IMR-90 (cell line): ENCODE results near the gene ORC2. TPM values are rescaled to one million over a fixed set of nuclear protein-coding genes. Genes with fewer than 3 reads are reported as not detected.
A peak's percentile ranks its signal among the peaks of the same experiment; 100 is the strongest.

Experiments used
- ATAC-seq: fragments of 200-7000 bp; cut with Tn5 transposase; 2 replicates; pipeline ENCODE4 v1.9.1; 2020; ENCODE audit warnings: low read depth, mild to moderate bottlenecking, moderate library complexity
- BruUV-seq: library from RNA; stranded (reverse); fragments of 400-500 nt; replicated peaks from 2 replicates; lab custom pipeline; 2021; lab: Mats Ljungman, UMichigan
- CTCF ChIA-PET: fragments of 300-600 bp; formaldehyde crosslinking; extraction: SDS; loops from one replicate; lab custom pipeline; 2021; ENCODE audit warnings: antibody characterized with exemption; lab: Yijun Ruan, JAX
- POLR2A ChIA-PET: fragments of 300-600 bp; sonication (Branson Sonifier 250); formaldehyde crosslinking; loops from one replicate; lab custom pipeline; 2022; ENCODE audit warnings: antibody characterized with exemption; ENCODE audit not compliant: unreplicated experiment; lab: Charles Lee
- DNase-seq: peaks from one replicate; pipeline ENCODE4 v3.0.0; 2013
- H2AFZ ChIP-seq: replicated peaks from 2 replicates; pipeline ENCODE3; 2013; ENCODE audit warnings: low read length, mild to moderate bottlenecking; ENCODE audit not compliant: poor library complexity
- H2AK5ac ChIP-seq: 2 replicates; pipeline ENCODE4 v1.6.1; 2013; ENCODE audit warnings: low read depth, low read length, inconsistent platforms
- H2AK9ac ChIP-seq: replicated peaks from 2 replicates; pipeline ENCODE3; 2013; ENCODE audit warnings: mild to moderate bottlenecking, low read depth, low read length, moderate library complexity; ENCODE audit not compliant: poor library complexity
- H2BK120ac ChIP-seq: 2 replicates; pipeline ENCODE4 v1.6.1; 2013; ENCODE audit warnings: low read depth, low read length, inconsistent platforms
- H2BK15ac ChIP-seq: 3 replicates; pipeline ENCODE4 v1.6.1; 2013; ENCODE audit warnings: low read depth, low read length, inconsistent platforms
- H2BK20ac ChIP-seq: 2 replicates; pipeline ENCODE4 v1.6.1; 2013; ENCODE audit warnings: low read depth, mild to moderate bottlenecking, inconsistent platforms, low read length, moderate library complexity
- H2BK5ac ChIP-seq: 2 replicates; pipeline ENCODE4 v1.6.1; 2013; ENCODE audit warnings: mild to moderate bottlenecking, low read depth, low read length, inconsistent platforms; ENCODE audit not compliant: poor library complexity, severe bottlenecking
- H3K14ac ChIP-seq: replicated peaks from 2 replicates; pipeline ENCODE4 v1.6.1; 2013; ENCODE audit warnings: low read depth, low read length, inconsistent platforms
- H3K18ac ChIP-seq: 2 replicates; pipeline ENCODE4 v1.6.1; 2013; ENCODE audit warnings: low read depth, low read length, control low read depth
- H3K23ac ChIP-seq: 2 replicates; pipeline ENCODE4 v1.6.1; 2013; ENCODE audit warnings: low read depth, low read length, inconsistent platforms
- H3K27ac ChIP-seq: 2 replicates; pipeline ENCODE4 v1.5.1; 2013; ENCODE audit warnings: mild to moderate bottlenecking, control low read depth, low read length; ENCODE audit not compliant: insufficient read depth
- H3K27me3 ChIP-seq: 2 replicates; pipeline ENCODE4 v1.6.1; 2013; ENCODE audit warnings: low read length; ENCODE audit not compliant: control insufficient read depth, insufficient read depth
- H3K36me3 ChIP-seq: 2 replicates; pipeline ENCODE4 v1.6.1; 2013; ENCODE audit warnings: low read length, mixed read lengths; ENCODE audit not compliant: control insufficient read depth, insufficient read depth
- H3K4ac ChIP-seq: 2 replicates; pipeline ENCODE4 v1.6.1; 2013; ENCODE audit warnings: low read depth, low read length, inconsistent platforms
- H3K4me1 ChIP-seq: 2 replicates; pipeline ENCODE4 v1.6.1; 2013; ENCODE audit warnings: low read length, mixed read lengths; ENCODE audit not compliant: control insufficient read depth, insufficient read depth
- H3K4me2 ChIP-seq: 2 replicates; pipeline ENCODE4 v1.6.1; 2013; ENCODE audit warnings: low read depth, mild to moderate bottlenecking, control low read depth, low read length, moderate library complexity
- H3K4me3 ChIP-seq: 2 replicates; pipeline ENCODE4 v1.5.1; 2013; ENCODE audit warnings: low read depth, mild to moderate bottlenecking, control low read depth, low read length, moderate library complexity; ENCODE audit not compliant: insufficient read depth
- H3K56ac ChIP-seq: 2 replicates; pipeline ENCODE4 v1.6.1; 2013; ENCODE audit warnings: low read length, inconsistent platforms; ENCODE audit not compliant: insufficient read depth; ENCODE audit errors: extremely low read depth
- H3K79me1 ChIP-seq, 2 experiments: 2 replicates each; pipeline ENCODE4 v1.6.1; 2013; ENCODE audit warnings: low read length in 2 of 2, inconsistent platforms in 1 of 2, low read depth in 1 of 2
- H3K9ac ChIP-seq: 2 replicates; pipeline ENCODE4 v1.6.1; 2013; ENCODE audit warnings: low read depth, low read length, control low read depth
- H3K9me1 ChIP-seq: 2 replicates; pipeline ENCODE4 v1.6.1; 2013; ENCODE audit warnings: low read length, inconsistent platforms; ENCODE audit not compliant: insufficient read depth
- H3K9me3 ChIP-seq: 2 replicates; pipeline ENCODE4 v1.6.1; 2013; ENCODE audit warnings: low read length; ENCODE audit not compliant: control insufficient read depth, insufficient read depth
- H4K20me1 ChIP-seq: 2 replicates; pipeline ENCODE4 v1.6.1; 2013; ENCODE audit warnings: low read length, inconsistent platforms; ENCODE audit not compliant: insufficient read depth
- H4K5ac ChIP-seq: 2 replicates; pipeline ENCODE4 v1.6.1; 2013; ENCODE audit warnings: mild to moderate bottlenecking, low read depth, low read length, control low read depth
- H4K8ac ChIP-seq, 2 experiments: 2 replicates each; pipeline ENCODE4 v1.6.1; 2013; ENCODE audit warnings: low read depth in 2 of 2, low read length in 2 of 2, control low read depth in 1 of 2, inconsistent platforms in 1 of 2
- H4K91ac ChIP-seq: 2 replicates; pipeline ENCODE4 v1.6.1; 2013; ENCODE audit warnings: low read depth, low read length, inconsistent platforms; ENCODE audit not compliant: insufficient read depth
- CEBPB ChIP-seq: IDR thresholded peaks from 2 replicates; pipeline ENCODE4 v1.6.1; 2012; ENCODE audit warnings: low read depth, low read length, improper control_type of control experiment
- CHD1 ChIP-seq: IDR thresholded peaks from 2 replicates; pipeline ENCODE4 v1.6.1; 2012; ENCODE audit warnings: low read depth, low read length, improper control_type of control experiment
- CTCF ChIP-seq: conservative IDR thresholded peaks from 2 replicates; pipeline ENCODE4 v1.5.1; 2012; ENCODE audit warnings: mild to moderate bottlenecking, low read depth, low read length, improper control_type of control experiment
- FOS ChIP-seq: fragments of 150-350 bp; IDR thresholded peaks from 2 replicates; pipeline ENCODE4 v1.6.1; 2016; ENCODE audit warnings: low read depth, low read length
- MAFK ChIP-seq: IDR thresholded peaks from 2 replicates; pipeline ENCODE4 v1.6.1; 2012; ENCODE audit warnings: low read depth, low read length, improper control_type of control experiment
- MAZ ChIP-seq: IDR thresholded peaks from 2 replicates; pipeline ENCODE4 v1.6.1; 2012; ENCODE audit warnings: low read depth, mild to moderate bottlenecking, low read length, improper control_type of control experiment, moderate library complexity, borderline replicate concordance
- MXI1 ChIP-seq: IDR thresholded peaks from 2 replicates; pipeline ENCODE4 v1.6.1; 2012; ENCODE audit warnings: low read depth, mild to moderate bottlenecking, low read length, moderate library complexity, borderline replicate concordance
- POLR2A ChIP-seq: IDR thresholded peaks from 2 replicates; pipeline ENCODE4 v1.6.1; 2012; ENCODE audit warnings: mild to moderate bottlenecking, low read depth, low read length
- RAD21 ChIP-seq: IDR thresholded peaks from 2 replicates; pipeline ENCODE4 v1.6.1; 2012; ENCODE audit warnings: low read length, improper control_type of control experiment
- RCOR1 ChIP-seq: IDR thresholded peaks from 2 replicates; pipeline ENCODE4 v1.6.1; 2012; ENCODE audit warnings: mild to moderate bottlenecking, low read length, improper control_type of control experiment; ENCODE audit not compliant: insufficient replicate concordance
- SMC3 ChIP-seq: fragments of 150-350 bp; IDR thresholded peaks from 2 replicates; pipeline ENCODE4 v1.6.1; 2016; ENCODE audit warnings: low read depth, mild to moderate bottlenecking, antibody characterized with exemption, low read length, moderate library complexity
- USF2 ChIP-seq: fragments of 150-350 bp; IDR thresholded peaks from 2 replicates; pipeline ENCODE4 v1.6.1; 2017; ENCODE audit warnings: mild to moderate bottlenecking, antibody characterized with exemption, low read length, low read depth
- WGBS, 2 experiments: methylation state at CpG; one replicate each; pipeline versions ENCODE4 v1.1.5 to v1.1.7; 2013; ENCODE audit warnings: missing lambda C conversion rate in 2 of 2; ENCODE audit not compliant: insufficient read length in 1 of 2; ENCODE audit errors: extremely low coverage in 2 of 2; 5-methylcytosine and 5-hydroxymethylcytosine counted together
- dilution Hi-C: fragments of 300-500 bp; cut with HindIII; formaldehyde crosslinking; loops from one replicate; pipeline ENCODE4 v1.14.3; 2018; ENCODE audit warnings: low sequenced_read_pairs; ENCODE audit not compliant: unreplicated experiment
- in situ Hi-C: fragments of 300-500 bp; cut with MboI; formaldehyde crosslinking; loops from 3 replicates; pipeline ENCODE4 v1.14.3; 2019; ENCODE audit warnings: low sequenced_read_pairs, inconsistent platforms, mixed read lengths
- intact Hi-C: fragments of 100-400 bp; cut with micrococcal nuclease; formaldehyde crosslinking; loops from 2 replicates; pipeline ENCODE4 v1.10.0; 2022
- polyA plus RNA-seq, 3 experiments: library from polyadenylated mRNA; depleted of rRNA; stranded (reverse); fragments of >200 nt; gene quantifications; 2 replicates each; pipeline ENCODE4 v1.2.3, GENCODE V29; 2012; ENCODE audit warnings: low replicate concordance in 1 of 3
- total RNA-seq: library from RNA; depleted of rRNA; stranded (reverse); fragments of >200 nt; gene quantifications from 2 replicates; pipeline ENCODE4 v1.2.3, GENCODE V29; 2012

Gene ORC2
- total and polyA plus RNA-seq, 2 of the 4 experiments (the other 2 are of a cell fraction): 4.4 to 10.0 TPM

- no peak overlapping the region; the same call in 1 of the 2 replicates for H3K4me2 ChIP-seq
- in situ Hi-C loops: no loop called here
Measured at GRCh38 chr2:200966770-200967169, 3.3 kb upstream of the ORC2 start.

More at GRCh38 chr2:200966770-200967169, 3.3 kb upstream of the ORC2 start:
- no peak overlapping the region for H3K23ac ChIP-seq
- H3K9me1 ChIP-seq: peaks cover 3% of the 10 kb centered on the region; the same call in 1 of the 2 replicates
- peaks cover 5% of the 10 kb centered on the region; the same call in 1 of the 2 replicates for H3K4me1 ChIP-seq
- H4K8ac ChIP-seq: no peak overlapping the region
- H3K4ac ChIP-seq: no peak overlapping the region
- no peaks in the 10 kb centered on the region for H3K9me3 ChIP-seq
- no peak overlapping the region for H2AK9ac ChIP-seq
- H2AK5ac ChIP-seq: no peak overlapping the region
- intact Hi-C loops: no loop called here
- TF ChIP-seq FOS (0 out of 2 replicates have a peak, but pooled peaks have one; percentile 35), USF2 (no peak), MAZ (no peak), CHD1 (no peak), MXI1 (no peak), RCOR1 (no peak), RAD21 (no peak), POLR2A (no peak), MAFK (no peak), SMC3 (no peak), CEBPB (no peak), CTCF (peak; percentile 15; the same call in 1 of the 2 replicates)
- H2BK5ac ChIP-seq: no peak overlapping the region
- no peak overlapping the region for H3K9ac ChIP-seq
- CTCF ChIA-PET: no interaction called here
- no peak overlapping the region for H3K4me3 ChIP-seq
- H3K14ac ChIP-seq: no peak overlapping the region
- H3K36me3 ChIP-seq: no peaks in the 10 kb centered on the region
- H2BK20ac ChIP-seq: no peak overlapping the region
- POLR2A ChIA-PET: interaction anchor here (0.6 kb wide), 1 partner anchor 13 kb away, joined by 3 read pairs; no protein-coding TSS in a partner anchor
- H4K91ac ChIP-seq: no peak overlapping the region
- H3K56ac ChIP-seq: no peak overlapping the region
- H3K27ac ChIP-seq: no peak overlapping the region
- no peak overlapping the region for H2AFZ ChIP-seq
- WGBS, 2 experiments: no CpG with 5 or more reads among the region's 4 CpGs
- H3K27me3 ChIP-seq: no peaks in the 10 kb centered on the region
- no peak overlapping the region for H3K18ac ChIP-seq
- H2BK15ac ChIP-seq: no peak overlapping the region
- dilution Hi-C loops: no loop called here
- peaks cover 11 to 37% of the 10 kb centered on the region in 2 experiments for H3K79me1 ChIP-seq
- BruUV-seq: no TSS peak
- no peak overlapping the region for H4K5ac ChIP-seq
- no peaks in the 10 kb centered on the region for H4K20me1 ChIP-seq
- no peak overlapping the region for H2BK120ac ChIP-seq
- no peak for ATAC-seq
- peak; percentile 83 for DNase-seq
